ENCODE data around the gene CFAP45. TPM values are rescaled to one million over a fixed set of nuclear protein-coding genes. Genes with fewer than 3 reads are reported as not detected.

Gene CFAP45
- total RNA-seq, 1 experiment from 2014 or later = 0.48 TPM

DNA sequence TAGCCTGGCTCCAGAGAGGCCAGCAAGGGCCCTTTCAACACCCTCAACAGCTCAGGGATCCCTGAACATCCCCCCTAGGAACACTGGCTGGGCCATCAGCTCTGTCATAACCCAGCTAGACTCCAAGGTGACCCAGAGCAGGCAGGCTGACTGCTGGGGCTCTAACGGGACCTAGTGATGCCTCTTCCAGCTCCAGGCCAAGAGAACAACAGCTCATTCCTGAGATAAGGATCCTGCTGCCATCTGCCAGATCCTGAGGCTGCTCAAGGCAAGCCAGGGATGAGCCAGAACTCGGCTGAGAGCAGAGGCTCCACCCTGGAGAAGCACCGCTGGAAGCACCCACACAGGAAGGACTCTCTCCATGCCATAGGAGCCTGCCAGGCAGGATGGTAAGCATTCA, 39.5 kb downstream of the CFAP45 start:
- peaks cover 22% of the 10 kb centered on the region for H3K27me3 Mint-ChIP-seq (ENCODE audit: low read depth)
- no peaks in the 10 kb centered on the region for H3K36me3 Mint-ChIP-seq
- POLR2A ChIA-PET = no interaction called here
- ATAC-seq = no peak
- H3K4me3 Mint-ChIP-seq = no peak overlapping the region
- no peaks in the 10 kb centered on the region for H3K9me3 Mint-ChIP-seq
- no peak overlapping the region for H3K27ac Mint-ChIP-seq
- H3K4me1 Mint-ChIP-seq = peaks cover 2% of the 10 kb centered on the region; the same call in 1 of the 2 replicates
- no peak for DNase-seq (ENCODE audit: low spot score)
- TF ChIP-seq, protein P1, sequence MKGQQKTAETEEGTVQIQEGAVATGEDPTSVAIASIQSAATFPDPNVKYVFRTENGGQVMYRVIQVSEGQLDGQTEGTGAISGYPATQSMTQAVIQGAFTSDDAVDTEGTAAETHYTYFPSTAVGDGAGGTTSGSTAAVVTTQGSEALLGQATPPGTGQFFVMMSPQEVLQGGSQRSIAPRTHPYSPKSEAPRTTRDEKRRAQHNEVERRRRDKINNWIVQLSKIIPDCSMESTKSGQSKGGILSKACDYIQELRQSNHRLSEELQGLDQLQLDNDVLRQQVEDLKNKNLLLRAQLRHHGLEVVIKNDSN (CRISPR knock-in tag; IDR thresholded peaks at IDR 0.05) = no peak
- TF ChIP-seq ZNF396 (CRISPR knock-in tag; IDR thresholded peaks at IDR 0.05; ENCODE audit: borderline replicate concordance) (no peak), FOXJ3 (CRISPR knock-in tag; IDR thresholded peaks at IDR 0.05; ENCODE audit: borderline replicate concordance) (no peak)
- TF ChIP-seq, protein P2, sequence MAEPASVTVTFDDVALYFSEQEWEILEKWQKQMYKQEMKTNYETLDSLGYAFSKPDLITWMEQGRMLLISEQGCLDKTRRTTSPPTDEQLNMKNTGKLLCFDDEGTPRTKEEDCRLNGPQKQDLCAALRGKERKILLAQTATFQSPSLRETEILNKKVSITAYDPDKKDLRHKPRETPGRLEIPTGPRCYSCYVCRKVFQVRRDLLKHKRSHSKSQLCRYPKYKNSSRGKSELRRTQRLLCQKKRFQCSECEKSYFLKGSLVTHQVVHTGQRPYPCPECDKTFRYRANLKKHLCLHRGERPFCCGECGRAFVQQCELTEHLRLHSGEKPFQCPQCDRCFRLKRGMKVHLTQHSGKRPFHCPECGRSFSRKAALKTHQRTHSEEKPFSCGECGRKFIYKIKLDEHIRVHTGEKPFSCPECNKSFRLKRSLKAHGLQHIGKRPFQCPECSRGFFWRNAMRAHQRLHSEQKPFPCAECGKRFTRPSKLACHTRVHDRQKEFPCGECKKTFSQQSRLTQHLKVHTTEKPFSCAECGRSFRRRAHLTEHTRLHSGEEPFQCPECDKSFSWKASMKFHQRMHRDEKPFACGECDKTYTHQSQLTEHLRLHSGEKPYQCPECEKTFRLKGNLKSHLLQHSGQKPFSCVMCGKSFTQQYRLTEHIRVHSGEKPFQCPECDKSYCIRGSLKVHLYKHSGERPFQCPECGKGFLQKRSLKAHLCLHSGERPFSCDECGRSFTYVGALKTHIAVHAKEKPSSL (CRISPR knock-in tag; conservative IDR thresholded peaks at IDR 0.05) = no peak
- TF ChIP-seq, protein P3, sequence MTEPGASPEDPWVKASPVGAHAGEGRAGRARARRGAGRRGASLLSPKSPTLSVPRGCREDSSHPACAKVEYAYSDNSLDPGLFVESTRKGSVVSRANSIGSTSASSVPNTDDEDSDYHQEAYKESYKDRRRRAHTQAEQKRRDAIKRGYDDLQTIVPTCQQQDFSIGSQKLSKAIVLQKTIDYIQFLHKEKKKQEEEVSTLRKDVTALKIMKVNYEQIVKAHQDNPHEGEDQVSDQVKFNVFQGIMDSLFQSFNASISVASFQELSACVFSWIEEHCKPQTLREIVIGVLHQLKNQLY (CRISPR knock-in tag; IDR thresholded peaks at IDR 0.05) = no peak
- CTCF ChIA-PET = interaction anchor here (0.8 to 2.0 kb wide), 2 partner anchors 9 to 62 kb away, joined by 3 to 8 read pairs; no protein-coding TSS in a partner anchor

DNA sequence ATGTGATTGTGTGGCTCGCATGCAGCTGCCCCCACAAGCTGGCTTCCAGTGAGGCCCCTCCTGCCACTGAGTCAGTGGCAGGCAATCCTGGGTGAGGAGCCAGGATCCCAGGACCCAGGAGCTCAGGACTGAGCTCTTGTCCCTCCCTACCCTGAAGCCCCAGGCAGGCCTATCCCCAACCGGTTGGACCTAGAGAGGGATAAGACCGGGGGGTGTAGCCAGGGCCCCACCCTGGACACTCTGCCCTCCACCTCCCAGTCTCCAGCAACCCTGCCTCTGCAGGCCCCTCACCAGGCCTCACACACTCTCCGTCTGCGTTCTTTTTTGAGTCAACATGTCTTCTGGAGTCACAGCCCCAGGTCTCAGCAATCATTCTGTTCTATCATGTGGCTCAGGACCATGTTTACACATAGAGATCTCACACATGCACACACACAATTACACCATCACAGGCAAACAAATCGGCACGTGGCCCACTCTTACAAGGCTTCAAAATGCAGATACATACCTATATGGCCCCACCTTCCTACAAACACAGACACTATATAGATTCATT, 40.1 kb downstream of the CFAP45 start:
- Mint-ChIP-seq H3K27ac (no peak overlapping the region), H3K4me1 (peaks cover 2% of the 10 kb centered on the region; the same call in 1 of the 2 replicates), H3K36me3 (no peaks in the 10 kb centered on the region), H3K27me3 (ENCODE audit: low read depth) (peaks cover 28% of the 10 kb centered on the region), H3K4me3 (no peak overlapping the region), H3K9me3 (no peaks in the 10 kb centered on the region)
- no peak for DNase-seq (ENCODE audit: low spot score)
- ChIA-PET POLR2A (no interaction called here), CTCF (interaction anchor here (1.2 kb wide), 1 partner anchor 8 kb away, joined by 3 read pairs; no protein-coding TSS in a partner anchor)
- no peak for ATAC-seq
- TF ChIP-seq ZNF219 (CRISPR knock-in tag; IDR thresholded peaks at IDR 0.05; ENCODE audit: borderline replicate concordance) (no peak), ZNF423 (CRISPR knock-in tag; IDR thresholded peaks at IDR 0.05) (no peak), ZBTB21 (CRISPR knock-in tag; IDR thresholded peaks at IDR 0.05; ENCODE audit: borderline replicate concordance) (no peak), ZNF121 (CRISPR knock-in tag; IDR thresholded peaks at IDR 0.05) (no peak), GRHL2 (CRISPR knock-in tag; IDR thresholded peaks at IDR 0.05; ENCODE audit: insufficient replicate concordance, severe bottlenecking) (no peak), ZNF416 (CRISPR knock-in tag; IDR thresholded peaks at IDR 0.05) (no peak), ZNF263 (CRISPR knock-in tag; IDR thresholded peaks at IDR 0.05; ENCODE audit: low read depth) (no peak)
- TF ChIP-seq, protein P4, sequence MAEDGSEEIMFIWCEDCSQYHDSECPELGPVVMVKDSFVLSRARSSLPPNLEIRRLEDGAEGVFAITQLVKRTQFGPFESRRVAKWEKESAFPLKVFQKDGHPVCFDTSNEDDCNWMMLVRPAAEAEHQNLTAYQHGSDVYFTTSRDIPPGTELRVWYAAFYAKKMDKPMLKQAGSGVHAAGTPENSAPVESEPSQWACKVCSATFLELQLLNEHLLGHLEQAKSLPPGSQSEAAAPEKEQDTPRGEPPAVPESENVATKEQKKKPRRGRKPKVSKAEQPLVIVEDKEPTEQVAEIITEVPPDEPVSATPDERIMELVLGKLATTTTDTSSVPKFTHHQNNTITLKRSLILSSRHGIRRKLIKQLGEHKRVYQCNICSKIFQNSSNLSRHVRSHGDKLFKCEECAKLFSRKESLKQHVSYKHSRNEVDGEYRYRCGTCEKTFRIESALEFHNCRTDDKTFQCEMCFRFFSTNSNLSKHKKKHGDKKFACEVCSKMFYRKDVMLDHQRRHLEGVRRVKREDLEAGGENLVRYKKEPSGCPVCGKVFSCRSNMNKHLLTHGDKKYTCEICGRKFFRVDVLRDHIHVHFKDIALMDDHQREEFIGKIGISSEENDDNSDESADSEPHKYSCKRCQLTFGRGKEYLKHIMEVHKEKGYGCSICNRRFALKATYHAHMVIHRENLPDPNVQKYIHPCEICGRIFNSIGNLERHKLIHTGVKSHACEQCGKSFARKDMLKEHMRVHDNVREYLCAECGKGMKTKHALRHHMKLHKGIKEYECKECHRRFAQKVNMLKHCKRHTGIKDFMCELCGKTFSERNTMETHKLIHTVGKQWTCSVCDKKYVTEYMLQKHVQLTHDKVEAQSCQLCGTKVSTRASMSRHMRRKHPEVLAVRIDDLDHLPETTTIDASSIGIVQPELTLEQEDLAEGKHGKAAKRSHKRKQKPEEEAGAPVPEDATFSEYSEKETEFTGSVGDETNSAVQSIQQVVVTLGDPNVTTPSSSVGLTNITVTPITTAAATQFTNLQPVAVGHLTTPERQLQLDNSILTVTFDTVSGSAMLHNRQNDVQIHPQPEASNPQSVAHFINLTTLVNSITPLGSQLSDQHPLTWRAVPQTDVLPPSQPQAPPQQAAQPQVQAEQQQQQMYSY (CRISPR knock-in tag; IDR thresholded peaks at IDR 0.05) = no peak
- TF ChIP-seq, protein P5, sequence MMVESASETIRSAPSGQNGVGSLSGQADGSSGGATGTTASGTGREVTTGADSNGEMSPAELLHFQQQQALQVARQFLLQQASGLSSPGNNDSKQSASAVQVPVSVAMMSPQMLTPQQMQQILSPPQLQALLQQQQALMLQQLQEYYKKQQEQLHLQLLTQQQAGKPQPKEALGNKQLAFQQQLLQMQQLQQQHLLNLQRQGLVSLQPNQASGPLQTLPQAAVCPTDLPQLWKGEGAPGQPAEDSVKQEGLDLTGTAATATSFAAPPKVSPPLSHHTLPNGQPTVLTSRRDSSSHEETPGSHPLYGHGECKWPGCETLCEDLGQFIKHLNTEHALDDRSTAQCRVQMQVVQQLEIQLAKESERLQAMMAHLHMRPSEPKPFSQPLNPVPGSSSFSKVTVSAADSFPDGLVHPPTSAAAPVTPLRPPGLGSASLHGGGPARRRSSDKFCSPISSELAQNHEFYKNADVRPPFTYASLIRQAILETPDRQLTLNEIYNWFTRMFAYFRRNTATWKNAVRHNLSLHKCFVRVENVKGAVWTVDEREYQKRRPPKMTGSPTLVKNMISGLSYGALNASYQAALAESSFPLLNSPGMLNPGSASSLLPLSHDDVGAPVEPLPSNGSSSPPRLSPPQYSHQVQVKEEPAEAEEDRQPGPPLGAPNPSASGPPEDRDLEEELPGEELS (CRISPR knock-in tag; IDR thresholded peaks at IDR 0.05) = no peak
- TF ChIP-seq, protein P3 (CRISPR knock-in tag; IDR thresholded peaks at IDR 0.05) = no peak
- TF ChIP-seq, protein P6, sequence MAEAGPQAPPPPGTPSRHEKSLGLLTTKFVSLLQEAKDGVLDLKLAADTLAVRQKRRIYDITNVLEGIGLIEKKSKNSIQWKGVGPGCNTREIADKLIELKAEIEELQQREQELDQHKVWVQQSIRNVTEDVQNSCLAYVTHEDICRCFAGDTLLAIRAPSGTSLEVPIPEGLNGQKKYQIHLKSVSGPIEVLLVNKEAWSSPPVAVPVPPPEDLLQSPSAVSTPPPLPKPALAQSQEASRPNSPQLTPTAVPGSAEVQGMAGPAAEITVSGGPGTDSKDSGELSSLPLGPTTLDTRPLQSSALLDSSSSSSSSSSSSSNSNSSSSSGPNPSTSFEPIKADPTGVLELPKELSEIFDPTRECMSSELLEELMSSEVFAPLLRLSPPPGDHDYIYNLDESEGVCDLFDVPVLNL (CRISPR knock-in tag; IDR thresholded peaks at IDR 0.05; ENCODE audit: borderline replicate concordance, low read depth) = no peak
- TF ChIP-seq, protein P7, sequence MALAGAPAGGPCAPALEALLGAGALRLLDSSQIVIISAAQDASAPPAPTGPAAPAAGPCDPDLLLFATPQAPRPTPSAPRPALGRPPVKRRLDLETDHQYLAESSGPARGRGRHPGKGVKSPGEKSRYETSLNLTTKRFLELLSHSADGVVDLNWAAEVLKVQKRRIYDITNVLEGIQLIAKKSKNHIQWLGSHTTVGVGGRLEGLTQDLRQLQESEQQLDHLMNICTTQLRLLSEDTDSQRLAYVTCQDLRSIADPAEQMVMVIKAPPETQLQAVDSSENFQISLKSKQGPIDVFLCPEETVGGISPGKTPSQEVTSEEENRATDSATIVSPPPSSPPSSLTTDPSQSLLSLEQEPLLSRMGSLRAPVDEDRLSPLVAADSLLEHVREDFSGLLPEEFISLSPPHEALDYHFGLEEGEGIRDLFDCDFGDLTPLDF (CRISPR knock-in tag; IDR thresholded peaks at IDR 0.05) = no peak
- TF ChIP-seq, protein P8, sequence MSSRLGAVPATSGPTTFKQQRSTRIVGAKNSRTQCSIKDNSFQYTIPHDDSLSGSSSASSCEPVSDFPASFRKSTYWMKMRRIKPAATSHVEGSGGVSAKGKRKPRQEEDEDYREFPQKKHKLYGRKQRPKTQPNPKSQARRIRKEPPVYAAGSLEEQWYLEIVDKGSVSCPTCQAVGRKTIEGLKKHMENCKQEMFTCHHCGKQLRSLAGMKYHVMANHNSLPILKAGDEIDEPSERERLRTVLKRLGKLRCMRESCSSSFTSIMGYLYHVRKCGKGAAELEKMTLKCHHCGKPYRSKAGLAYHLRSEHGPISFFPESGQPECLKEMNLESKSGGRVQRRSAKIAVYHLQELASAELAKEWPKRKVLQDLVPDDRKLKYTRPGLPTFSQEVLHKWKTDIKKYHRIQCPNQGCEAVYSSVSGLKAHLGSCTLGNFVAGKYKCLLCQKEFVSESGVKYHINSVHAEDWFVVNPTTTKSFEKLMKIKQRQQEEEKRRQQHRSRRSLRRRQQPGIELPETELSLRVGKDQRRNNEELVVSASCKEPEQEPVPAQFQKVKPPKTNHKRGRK (CRISPR knock-in tag; IDR thresholded peaks at IDR 0.05; ENCODE audit: borderline replicate concordance) = no peak
